Measurements from ENCODE around the gene LAMC1.

DNA sequence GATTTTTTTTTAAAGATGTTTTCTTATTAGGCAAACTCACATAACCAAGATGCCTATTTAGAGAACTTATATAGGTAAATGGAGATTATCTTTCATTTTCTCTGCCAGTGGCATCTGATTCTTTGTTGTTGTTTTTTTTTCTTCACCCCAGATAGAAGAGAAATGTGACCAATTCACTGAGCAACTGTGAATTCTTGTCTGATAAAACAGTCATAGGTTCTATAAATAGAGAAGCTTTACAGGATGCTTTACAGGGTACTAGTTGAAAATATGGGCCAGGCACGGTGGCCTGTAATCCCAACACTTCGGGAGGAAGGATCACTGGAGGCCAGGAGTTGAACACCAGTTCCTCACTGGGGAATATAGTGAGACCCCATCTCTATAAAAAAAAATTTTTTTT is 112.1 kb downstream of the LAMC1 start:
- TF ChIP-seq POLR2AphosphoS5 (IDR thresholded peaks at IDR 0.05) (no peak), EP300 (IDR thresholded peaks at IDR 0.05) (no peak)
- TF ChIP-seq, protein P1, sequence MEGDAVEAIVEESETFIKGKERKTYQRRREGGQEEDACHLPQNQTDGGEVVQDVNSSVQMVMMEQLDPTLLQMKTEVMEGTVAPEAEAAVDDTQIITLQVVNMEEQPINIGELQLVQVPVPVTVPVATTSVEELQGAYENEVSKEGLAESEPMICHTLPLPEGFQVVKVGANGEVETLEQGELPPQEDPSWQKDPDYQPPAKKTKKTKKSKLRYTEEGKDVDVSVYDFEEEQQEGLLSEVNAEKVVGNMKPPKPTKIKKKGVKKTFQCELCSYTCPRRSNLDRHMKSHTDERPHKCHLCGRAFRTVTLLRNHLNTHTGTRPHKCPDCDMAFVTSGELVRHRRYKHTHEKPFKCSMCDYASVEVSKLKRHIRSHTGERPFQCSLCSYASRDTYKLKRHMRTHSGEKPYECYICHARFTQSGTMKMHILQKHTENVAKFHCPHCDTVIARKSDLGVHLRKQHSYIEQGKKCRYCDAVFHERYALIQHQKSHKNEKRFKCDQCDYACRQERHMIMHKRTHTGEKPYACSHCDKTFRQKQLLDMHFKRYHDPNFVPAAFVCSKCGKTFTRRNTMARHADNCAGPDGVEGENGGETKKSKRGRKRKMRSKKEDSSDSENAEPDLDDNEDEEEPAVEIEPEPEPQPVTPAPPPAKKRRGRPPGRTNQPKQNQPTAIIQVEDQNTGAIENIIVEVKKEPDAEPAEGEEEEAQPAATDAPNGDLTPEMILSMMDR (IDR thresholded peaks at IDR 0.05), result no peak
